ENCODE data around the gene DENND6B.

Gene DENND6B

GRCh38 chr22:50296658-50297490 is 29.9 kb downstream of the DENND6B start:
- no peak for TF ChIP-seq CTCF (IDR thresholded peaks at IDR 0.05)

DNA sequence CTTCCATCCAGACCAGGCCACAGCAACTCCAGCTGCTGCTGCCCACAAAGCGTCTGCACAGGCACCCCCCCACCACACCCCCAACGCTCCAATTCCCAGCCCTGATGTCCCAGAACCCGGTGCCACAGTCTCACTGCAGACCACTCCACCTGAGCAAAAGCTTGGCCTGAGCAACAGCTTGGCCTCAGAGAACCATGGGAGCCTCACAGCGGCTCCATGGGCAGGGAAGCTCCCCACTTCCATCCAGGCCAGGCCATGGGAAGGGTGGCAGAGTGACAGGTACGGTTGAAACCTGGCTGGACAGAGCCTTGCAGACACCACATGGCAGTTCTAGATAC is 32.5 kb downstream of the DENND6B start:
- TF ChIP-seq CTCF (IDR thresholded peaks at IDR 0.05), result no peak

GRCh38 chr22:50293441-50294318 is 33.1 kb downstream of the DENND6B start:
- no peak for TF ChIP-seq CTCF (IDR thresholded peaks at IDR 0.05)

GRCh38 chr22:50292643-50293440 is 34.0 kb downstream of the DENND6B start:
- TF ChIP-seq CTCF (IDR thresholded peaks at IDR 0.05), result no peak

GRCh38 chr22:50289942-50290630 is 36.7 kb downstream of the DENND6B start:
- TF ChIP-seq CTCF (IDR thresholded peaks at IDR 0.05), result no peak

GRCh38 chr22:50289151-50289941 is 37.5 kb downstream of the DENND6B start:
- no peak for TF ChIP-seq CTCF (IDR thresholded peaks at IDR 0.05)

All from LNCAP (cell line).